ENCODE results near the gene ADRA2C.

ADRA2C gene

DNA sequence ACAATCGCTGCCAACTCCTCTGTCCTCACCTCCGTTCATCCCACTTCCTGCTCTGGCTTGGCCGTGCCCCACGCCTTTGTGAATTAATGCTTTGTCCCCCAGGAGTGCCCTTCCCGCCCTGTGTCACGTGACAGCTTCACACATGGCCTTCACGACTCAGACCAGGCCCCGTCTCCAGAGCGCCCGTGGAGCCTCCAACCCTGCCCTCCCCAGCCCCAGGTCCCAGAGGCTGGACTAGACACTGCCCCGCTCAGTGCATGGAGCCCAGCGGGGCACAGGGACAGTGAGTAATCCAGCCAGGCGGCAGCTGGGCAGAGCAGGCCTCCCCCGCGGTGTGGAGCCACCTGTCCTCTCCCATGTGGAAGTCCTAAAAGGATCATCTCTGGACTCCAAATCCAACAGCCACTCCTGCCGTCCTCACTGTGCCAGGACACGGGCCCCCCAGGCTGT lies 7.4 kb downstream of the ADRA2C start:
- no peak overlapping the region for H3K4me2 ChIP-seq (ENCODE audit: low read length)
- no peaks in the 10 kb centered on the region for H4K20me1 ChIP-seq (ENCODE audit: control insufficient read depth, insufficient read depth, low read depth, low read length)
- H3K27me3 ChIP-seq (ENCODE audit: control insufficient read depth, low read length) = no peaks in the 10 kb centered on the region
- no peaks in the 10 kb centered on the region for H3K9me2 ChIP-seq (replicated peaks; ENCODE audit: control insufficient read depth, low read length)
- H3K79me2 ChIP-seq (ENCODE audit: control insufficient read depth, low read length) = no peaks in the 10 kb centered on the region
- no peaks in the 10 kb centered on the region for H3F3A ChIP-seq (ENCODE audit: control insufficient read depth, insufficient read depth)
- peaks cover 26% of the 10 kb centered on the region for H3K4me1 ChIP-seq (ENCODE audit: control insufficient read depth, low read length)
- H3K27ac ChIP-seq (ENCODE audit: low read depth, low read length) = no peak overlapping the region
- no peaks in the 10 kb centered on the region for H3K9me3 ChIP-seq (ENCODE audit: control insufficient read depth, insufficient read depth, low read length)
- H3K36me3 ChIP-seq (ENCODE audit: control insufficient read depth, low read length) = no peaks in the 10 kb centered on the region
- no peak overlapping the region for H3K4me3 ChIP-seq (ENCODE audit: low read length)
- TF ChIP-seq CTCF (IDR thresholded peaks at IDR 0.05; ENCODE audit: low read depth, low read length, poor library complexity, severe bottlenecking) (no peak), EZH2phosphoT487 (IDR thresholded peaks at IDR 0.05; ENCODE audit: borderline replicate concordance, low read length) (no peak)

DNA sequence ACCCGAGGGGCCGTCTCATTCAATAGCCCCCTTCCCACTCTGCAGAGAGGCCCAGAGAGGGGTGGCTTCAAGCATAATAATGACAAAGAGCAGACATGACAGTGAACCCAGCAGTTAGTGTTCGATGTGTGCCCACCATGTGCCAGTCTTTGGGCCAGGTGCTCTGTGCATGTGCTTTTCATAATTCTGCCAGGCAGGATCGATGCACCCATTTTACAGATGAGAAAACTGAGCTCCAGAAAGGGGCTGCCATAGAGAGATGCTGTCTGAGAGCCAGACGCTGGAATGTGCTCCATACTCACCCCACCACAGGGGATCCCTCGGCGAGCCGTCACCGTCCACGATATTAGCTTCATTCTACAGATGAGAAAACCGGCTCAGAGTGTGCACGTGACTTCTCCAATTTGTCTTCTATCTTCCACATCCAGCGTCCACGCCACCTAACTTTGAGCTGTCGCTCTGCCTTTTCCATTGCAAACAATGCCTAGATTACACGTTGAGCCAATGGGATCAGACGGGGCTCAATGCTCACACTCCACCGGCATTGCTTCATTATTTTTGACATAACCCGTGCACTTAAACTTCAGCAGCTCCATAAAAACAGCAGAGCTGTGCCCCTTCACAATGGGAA lies 8.2 kb downstream of the ADRA2C start:
- Histone ChIP-seq H3K4me2 (ENCODE audit: low read length) (no peak overlapping the region), H4K20me1 (ENCODE audit: control insufficient read depth, insufficient read depth, low read depth, low read length) (no peaks in the 10 kb centered on the region), H3F3A (ENCODE audit: control insufficient read depth, insufficient read depth) (no peaks in the 10 kb centered on the region), H3K4me1 (ENCODE audit: control insufficient read depth, low read length) (peaks cover 18% of the 10 kb centered on the region), H3K36me3 (ENCODE audit: control insufficient read depth, low read length) (no peaks in the 10 kb centered on the region), H3K27me3 (ENCODE audit: control insufficient read depth, low read length) (no peaks in the 10 kb centered on the region), H3K79me2 (ENCODE audit: control insufficient read depth, low read length) (no peaks in the 10 kb centered on the region), H3K27ac (ENCODE audit: low read depth, low read length) (no peak overlapping the region), H3K4me3 (ENCODE audit: low read length) (no peak overlapping the region), H3K9me3 (ENCODE audit: control insufficient read depth, insufficient read depth, low read length) (no peaks in the 10 kb centered on the region), H3K9me2 (replicated peaks; ENCODE audit: control insufficient read depth, low read length) (no peaks in the 10 kb centered on the region)
- TF ChIP-seq EZH2phosphoT487 (IDR thresholded peaks at IDR 0.05; ENCODE audit: borderline replicate concordance, low read length) (no peak), CTCF (IDR thresholded peaks at IDR 0.05; ENCODE audit: low read depth, low read length, poor library complexity, severe bottlenecking) (no peak)

DNA sequence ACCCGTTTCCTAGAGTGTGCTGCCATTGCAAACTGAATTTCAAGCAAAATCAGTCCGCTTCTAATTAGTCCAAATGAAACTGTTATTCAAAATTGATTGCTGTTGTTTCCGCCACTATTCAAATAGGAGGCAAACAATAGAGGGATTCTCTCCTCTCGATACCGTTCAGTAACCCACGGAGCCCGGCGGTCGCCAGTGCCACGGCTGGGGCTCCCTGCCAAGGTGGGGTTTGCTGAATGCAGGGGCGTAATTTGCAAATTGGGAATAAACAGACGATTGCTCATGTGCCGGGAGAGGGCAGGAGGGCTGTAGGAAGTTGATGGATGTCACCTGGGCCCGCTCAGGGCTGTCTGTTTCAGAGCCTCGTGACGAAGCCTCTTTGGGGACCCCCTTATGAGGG lies 8.8 kb downstream of the ADRA2C start:
- peaks cover 12% of the 10 kb centered on the region for H3K4me1 ChIP-seq (ENCODE audit: control insufficient read depth, low read length)
- no peaks in the 10 kb centered on the region for H3K9me2 ChIP-seq (replicated peaks; ENCODE audit: control insufficient read depth, low read length)
- H3F3A ChIP-seq (ENCODE audit: control insufficient read depth, insufficient read depth) = no peaks in the 10 kb centered on the region
- no peak for TF ChIP-seq CTCF (IDR thresholded peaks at IDR 0.05; ENCODE audit: low read depth, low read length, poor library complexity, severe bottlenecking)
- TF ChIP-seq EZH2phosphoT487 (IDR thresholded peaks at IDR 0.05; ENCODE audit: borderline replicate concordance, low read length) = no peak
- H3K27ac ChIP-seq (ENCODE audit: low read depth, low read length) = no peak overlapping the region
- no peaks in the 10 kb centered on the region for H3K79me2 ChIP-seq (ENCODE audit: control insufficient read depth, low read length)
- no peaks in the 10 kb centered on the region for H3K36me3 ChIP-seq (ENCODE audit: control insufficient read depth, low read length)
- H3K4me2 ChIP-seq (ENCODE audit: low read length) = no peak overlapping the region
- H3K4me3 ChIP-seq (ENCODE audit: low read length) = no peak overlapping the region
- H3K9me3 ChIP-seq (ENCODE audit: control insufficient read depth, insufficient read depth, low read length) = no peaks in the 10 kb centered on the region
- H4K20me1 ChIP-seq (ENCODE audit: control insufficient read depth, insufficient read depth, low read depth, low read length) = no peaks in the 10 kb centered on the region
- no peaks in the 10 kb centered on the region for H3K27me3 ChIP-seq (ENCODE audit: control insufficient read depth, low read length)
